GM18505 (cell line): ENCODE data around the gene ABCG5.

Experiments used
- ATAC-seq: cut with Tn5 transposase; IDR thresholded peaks from one replicate; pipeline ENCODE4 v1.9.1; 2021; ENCODE audit not compliant: unreplicated experiment
- POLR2A ChIP-seq: IDR thresholded peaks from 4 replicates; pipeline ENCODE4 v1.6.1; 2011; ENCODE audit warnings: borderline replicate concordance; ENCODE audit not compliant: insufficient read depth, insufficient read length; ENCODE audit errors: extremely low read depth

The ABCG5 gene

GRCh38 chr2:43814711-43815110 lies 23.9 kb downstream of the ABCG5 start:
- ATAC-seq: no peak
- TF ChIP-seq POLR2A: no peak

DNA sequence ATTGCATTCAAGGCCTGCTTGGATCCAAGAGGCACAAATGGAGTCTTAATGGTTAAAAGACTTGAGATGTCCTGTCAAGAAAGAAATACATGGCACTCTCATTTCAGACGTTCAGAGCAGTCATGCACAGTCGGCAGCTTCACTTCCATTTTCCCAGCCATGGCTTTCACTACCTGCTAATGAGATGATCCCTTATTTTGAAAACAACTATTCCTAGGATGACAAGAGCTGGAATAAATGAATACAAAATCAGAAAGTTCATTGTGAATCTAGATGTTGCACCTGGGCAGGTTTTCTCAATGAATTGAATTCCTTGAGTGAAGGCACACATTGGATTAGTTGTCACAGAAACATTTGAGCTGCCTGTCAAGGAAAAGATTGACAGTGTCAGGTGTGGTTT lies 25.7 kb downstream of the ABCG5 start:
- no peak for TF ChIP-seq POLR2A
- no peak for ATAC-seq

DNA sequence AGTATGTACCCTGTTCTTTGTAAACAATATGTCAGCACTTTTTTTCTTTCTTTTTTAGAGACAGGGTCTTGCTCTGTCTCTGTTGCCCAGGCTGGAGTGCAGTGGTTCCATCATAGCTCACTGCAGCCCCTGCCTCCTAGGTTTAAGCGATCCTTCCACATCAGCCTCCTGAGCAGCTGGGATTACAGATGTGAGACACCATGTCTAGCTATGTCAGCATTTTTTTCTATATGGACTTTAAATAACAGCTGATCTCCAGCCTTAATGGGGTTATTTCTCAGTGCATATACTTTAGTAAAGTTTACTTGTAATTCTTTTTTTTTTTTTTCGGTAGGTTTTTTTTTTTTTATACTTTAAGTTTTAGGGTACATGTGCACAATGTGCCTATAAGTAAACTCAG lies 26.6 kb downstream of the ABCG5 start:
- TF ChIP-seq POLR2A: no peak
- ATAC-seq: no peak

DNA sequence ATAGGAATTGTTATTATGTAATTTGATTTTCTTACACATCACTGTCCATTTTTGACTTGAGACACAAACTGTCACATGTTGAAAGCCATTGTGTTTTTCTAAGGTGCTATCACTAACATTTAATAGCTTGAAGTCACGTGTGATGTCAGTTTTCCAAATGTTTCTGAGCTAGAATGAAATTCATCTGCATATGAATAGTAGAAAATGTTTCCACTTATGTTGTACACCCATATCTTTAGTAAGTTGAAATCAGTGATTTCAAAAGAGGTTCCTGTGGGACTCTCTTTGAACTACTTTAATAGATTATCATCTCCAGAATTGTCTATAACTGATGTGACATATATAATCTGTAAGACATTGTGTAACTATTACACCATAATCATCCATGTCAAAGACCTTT lies 27.8 kb downstream of the ABCG5 start:
- no peak for ATAC-seq
- TF ChIP-seq POLR2A: no peak

GRCh38 chr2:43810452-43810851 lies 28.2 kb downstream of the ABCG5 start:
- no peak for ATAC-seq
- no peak for TF ChIP-seq POLR2A

GRCh38 chr2:43806719-43807031 lies 32.0 kb downstream of the ABCG5 start:
- ATAC-seq: no peak
- no peak for TF ChIP-seq POLR2A

DNA sequence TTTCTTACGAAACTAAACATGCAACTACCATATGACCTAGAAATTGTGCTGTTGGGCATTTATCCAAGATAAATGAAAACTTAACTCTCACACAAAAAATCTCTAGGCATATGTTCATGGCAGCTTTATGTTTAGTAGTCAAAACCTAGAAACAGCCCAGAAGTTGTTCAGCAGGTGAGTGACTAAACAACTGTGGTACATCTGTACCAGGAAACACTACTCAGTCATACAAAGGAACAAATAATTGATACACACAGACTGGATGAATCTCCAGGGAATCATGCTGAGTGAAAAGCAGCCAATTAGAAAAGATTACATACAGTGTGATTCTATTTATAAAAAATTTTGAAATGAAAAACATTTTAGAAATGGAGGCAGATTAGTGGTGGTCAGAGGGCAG lies 35.5 kb downstream of the ABCG5 start:
- ATAC-seq: no peak
- no peak for TF ChIP-seq POLR2A

DNA sequence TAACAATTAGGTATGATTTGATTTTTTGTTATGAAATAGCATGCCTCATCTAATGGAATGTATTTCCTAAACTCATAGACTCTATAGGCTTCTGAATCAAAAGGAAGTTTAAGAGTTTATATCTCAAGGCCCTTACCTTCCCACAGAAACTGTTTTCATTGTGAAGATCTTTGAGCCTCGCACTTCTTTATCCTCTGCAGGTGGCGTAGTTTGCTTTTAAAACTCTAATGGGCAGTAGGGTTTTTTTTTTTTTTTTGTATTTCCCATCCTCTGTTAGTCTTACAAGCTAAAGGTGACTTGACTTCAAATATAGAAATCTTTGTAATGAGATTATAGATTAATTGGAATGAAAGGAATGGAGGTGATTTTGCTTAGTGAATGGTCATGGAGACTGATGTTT lies 36.5 kb downstream of the ABCG5 start:
- no peak for ATAC-seq
- no peak for TF ChIP-seq POLR2A

GRCh38 chr2:43800894-43801293 lies 37.7 kb downstream of the ABCG5 start:
- no peak for ATAC-seq
- no peak for TF ChIP-seq POLR2A

- TF ChIP-seq POLR2A: no peak
- no peak for ATAC-seq
These were observed 40.3 kb downstream of the ABCG5 start for GRCh38 chr2:43798300-43798699.

DNA sequence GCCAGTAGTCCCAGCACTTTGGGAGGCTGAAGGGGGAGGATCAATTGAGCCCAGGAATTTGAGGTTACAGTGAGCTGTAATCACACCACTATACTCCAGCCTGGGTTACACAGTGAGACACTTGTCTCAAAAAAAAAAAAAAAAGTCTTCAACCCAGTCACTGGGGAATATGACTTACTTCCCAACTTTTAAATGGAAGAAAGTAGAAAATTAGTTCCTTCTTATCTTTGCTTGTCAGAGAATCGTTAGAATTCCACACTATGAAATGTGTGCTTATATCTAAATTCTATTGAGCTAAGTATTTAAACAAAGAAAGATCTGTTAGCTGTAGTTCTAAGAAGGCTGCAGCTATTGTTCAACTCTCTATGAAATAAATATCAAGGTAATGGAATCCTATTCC lies 42.4 kb downstream of the ABCG5 start:
- no peak for ATAC-seq
- no peak for TF ChIP-seq POLR2A

GRCh38 chr2:43794956-43795355 lies 43.7 kb downstream of the ABCG5 start:
- no peak for ATAC-seq
- TF ChIP-seq POLR2A: no peak

DNA sequence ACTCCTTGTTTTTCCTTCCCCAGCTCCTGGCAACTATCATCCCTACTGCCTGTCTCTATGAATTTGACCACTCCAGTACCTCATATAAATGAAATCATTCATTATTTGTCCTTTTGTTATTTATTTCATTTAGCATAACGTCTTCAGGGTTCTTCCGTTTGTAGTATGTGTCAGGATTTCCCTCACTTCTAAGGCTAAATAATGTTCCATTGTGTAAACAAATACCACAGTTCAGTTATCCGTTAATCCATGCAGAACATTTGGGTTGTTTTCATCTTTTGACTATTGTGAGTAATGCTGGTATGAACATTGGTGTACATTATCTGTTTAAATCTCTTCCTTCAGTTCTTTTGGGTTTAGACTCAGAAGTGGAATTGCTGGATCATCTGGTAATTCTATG lies 46.0 kb downstream of the ABCG5 start:
- TF ChIP-seq POLR2A: no peak
- no peak for ATAC-seq

- ATAC-seq: no peak
These were observed 47.4 kb downstream of the ABCG5 start for GRCh38 chr2:43791035-43791765.

DNA sequence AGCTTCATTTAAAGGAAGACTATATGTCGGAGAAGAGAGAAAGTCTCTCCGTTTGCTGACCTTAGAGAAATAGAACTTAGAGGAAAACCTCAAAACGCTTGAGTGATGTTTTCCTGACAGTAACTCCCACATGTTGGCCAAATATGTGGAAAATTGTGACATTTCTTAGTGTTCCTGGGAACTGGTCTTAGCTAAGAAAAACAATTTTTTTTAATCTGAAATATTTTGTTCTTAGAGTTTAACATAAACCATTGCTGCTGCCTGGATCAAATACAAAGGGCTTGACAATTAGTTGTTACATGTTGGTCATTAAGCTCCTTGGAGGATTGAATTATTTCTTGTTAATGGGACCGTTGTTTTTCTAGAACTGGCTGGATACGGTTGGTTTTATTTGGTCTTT lies 48.5 kb downstream of the ABCG5 start:
- no peak for ATAC-seq
- no peak for TF ChIP-seq POLR2A

More at GRCh38 chr2:43791035-43791765, 47.4 kb downstream of the ABCG5 start:
- no peak for TF ChIP-seq POLR2A
